CD4-positive, CD25-positive, alpha-beta regulatory T cell (primary cell): Measurements from ENCODE around the gene PIGN. TPM values are rescaled to one million over a fixed set of nuclear protein-coding genes. Genes with fewer than 3 reads are reported as not detected.

Source experiments
- ATAC-seq, 2 donors: fragments of 150-1000 bp; cut with Tn5 transposase; one replicate each; pipeline ENCODE4 v1.10.0; 2021; ENCODE audit warnings: low read depth in 2 of 2, moderate number of reproducible peaks in 2 of 2, moderate library complexity in 1 of 2
- DNase-seq, 3 donors: peaks; one replicate each; pipeline versions ENCODE4 v3.0.0 to v3.0.0-alpha.2; 2012 to 2022; ENCODE audit warnings: mixed read lengths in 1 of 3
- H3K27ac ChIP-seq: one replicate; pipeline ENCODE4 v1.7.0; 2013; ENCODE audit warnings: mild to moderate bottlenecking, low read length; ENCODE audit not compliant: insufficient read depth, poor library complexity, severe bottlenecking
- H3K27me3 ChIP-seq: one replicate; pipeline ENCODE4 v1.7.0; 2013; ENCODE audit warnings: low read length; ENCODE audit not compliant: control insufficient read depth, insufficient read depth
- H3K36me3 ChIP-seq: one replicate; pipeline ENCODE4 v1.7.0; 2013; ENCODE audit warnings: mild to moderate bottlenecking, low read length, moderate library complexity; ENCODE audit not compliant: control insufficient read depth, insufficient read depth
- H3K4me1 ChIP-seq: 2 replicates; pipeline ENCODE4 v1.7.0; 2013; ENCODE audit warnings: mild to moderate bottlenecking, low read length; ENCODE audit not compliant: insufficient read depth, control insufficient read depth, poor library complexity, severe bottlenecking
- H3K4me3 ChIP-seq: one replicate; pipeline ENCODE4 v1.7.0; 2013; ENCODE audit warnings: low read depth, mild to moderate bottlenecking, low read length, moderate library complexity
- H3K9me3 ChIP-seq, 2 experiments: 1 replicate in 1 of 2; 2 replicates in 1 of 2; pipeline ENCODE4 v1.7.0; 2013; ENCODE audit warnings: low read length in 2 of 2, mild to moderate bottlenecking in 1 of 2, moderate library complexity in 1 of 2; ENCODE audit not compliant: control insufficient read depth in 2 of 2
- H3K27ac Mint-ChIP-seq, 3 donors: one replicate each; pipeline ENCODE4 v1.8.0; 2020 to 2022; ENCODE audit warnings: mild to moderate bottlenecking in 3 of 3, mixed read lengths in 3 of 3, moderate library complexity in 2 of 3
- H3K27me3 Mint-ChIP-seq: one replicate; pipeline ENCODE4 v1.8.0; 2022; ENCODE audit warnings: mild to moderate bottlenecking, mixed read lengths
- H3K36me3 Mint-ChIP-seq: one replicate; pipeline ENCODE4 v1.8.0; 2020; ENCODE audit warnings: mixed read lengths
- H3K4me1 Mint-ChIP-seq, 4 donors: one replicate each; pipeline ENCODE4 v1.8.0; 2020 to 2022; ENCODE audit warnings: mixed read lengths in 4 of 4, mild to moderate bottlenecking in 1 of 4
- H3K4me3 Mint-ChIP-seq, 4 donors: one replicate each; pipeline ENCODE4 v1.8.0; 2020 to 2022; ENCODE audit warnings: mild to moderate bottlenecking in 4 of 4, mixed read lengths in 4 of 4, moderate library complexity in 3 of 4
- H3K9me3 Mint-ChIP-seq, 7 donors: one replicate each; pipeline ENCODE4 v1.8.0; 2020 to 2022; ENCODE audit warnings: mixed read lengths in 7 of 7, mild to moderate bottlenecking in 3 of 7, moderate library complexity in 2 of 7
- polyA plus RNA-seq, 4 donors: library from polyadenylated mRNA; unstranded; fragments of 300-500 nt; fragmentation: Illumina TruSeq; gene quantifications; one replicate each; pipeline ENCODE4 v1.2.3, GENCODE V29; 2021
- total RNA-seq: library from RNA; stranded (reverse); gene quantifications from one replicate; pipeline ENCODE4 v1.2.3, GENCODE V29; 2022

PIGN gene
- total and polyA plus RNA-seq, 5 donors from 2014 or later: 11.1 to 14.6 (median 12.0) TPM

GRCh38 chr18:62060820-62061219, 126.0 kb downstream of the PIGN start:
- Mint-ChIP-seq H3K4me3 (no peak overlapping the region), H3K9me3 (peaks cover 0 to 9% (median 1%) of the 10 kb centered on the region in 7 donors), H3K4me1 (peaks cover 0 to 4% (median 0%) of the 10 kb centered on the region in 4 donors), H3K36me3 (peaks cover 36% of the 10 kb centered on the region), H3K27me3 (no peaks in the 10 kb centered on the region), H3K27ac (no peak overlapping the region)
- Histone ChIP-seq H3K36me3 (peaks cover 2% of the 10 kb centered on the region), H3K27ac (no peak overlapping the region), H3K9me3 (no peaks in the 10 kb centered on the region), H3K4me1 (no peaks in the 10 kb centered on the region), H3K4me3 (no peak overlapping the region), H3K27me3 (no peaks in the 10 kb centered on the region)
- ATAC-seq: no peak
- DNase-seq: no peak

DNA sequence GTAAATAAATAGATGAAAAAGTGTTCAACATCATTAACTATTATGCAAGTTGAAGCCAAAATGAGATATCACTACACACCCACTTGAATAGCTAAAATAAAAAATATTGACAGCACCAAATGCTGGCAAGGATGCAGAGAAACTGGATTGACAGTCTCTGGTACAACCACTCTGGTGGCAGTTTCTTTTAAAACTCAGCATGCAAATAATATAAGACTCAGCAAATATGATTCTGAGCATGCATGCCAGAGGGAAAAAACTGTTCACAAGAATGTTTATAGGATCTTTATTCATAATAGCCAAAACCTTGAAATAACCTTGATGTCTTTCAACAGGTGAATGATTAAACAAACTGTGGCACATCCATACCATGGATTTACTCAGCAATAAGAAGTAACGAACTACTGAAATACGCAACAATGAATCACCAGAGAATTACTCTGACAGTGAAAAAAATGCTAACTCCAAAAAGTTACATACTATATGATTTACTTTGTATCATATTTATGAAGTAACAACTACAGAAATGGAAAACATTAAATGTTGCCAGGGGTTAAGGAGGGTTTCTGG, 131.8 kb downstream of the PIGN start:
- no peak overlapping the region for H3K27ac ChIP-seq
- Mint-ChIP-seq H3K27ac (no peak overlapping the region), H3K36me3 (peaks cover 26% of the 10 kb centered on the region), H3K4me3 (no peak overlapping the region), H3K4me1 (no peaks in the 10 kb centered on the region), H3K27me3 (no peaks in the 10 kb centered on the region), H3K9me3 (peaks cover 0 to 7% (median 2%) of the 10 kb centered on the region in 7 donors)
- no peak for ATAC-seq
- no peaks in the 10 kb centered on the region for H3K9me3 ChIP-seq
- H3K4me3 ChIP-seq: no peak overlapping the region
- no peak for DNase-seq
- no peaks in the 10 kb centered on the region for H3K27me3 ChIP-seq
- H3K4me1 ChIP-seq: no peaks in the 10 kb centered on the region
- H3K36me3 ChIP-seq: no peaks in the 10 kb centered on the region

- Histone ChIP-seq H3K36me3 (no peaks in the 10 kb centered on the region), H3K9me3 (no peaks in the 10 kb centered on the region), H3K4me3 (no peak overlapping the region), H3K27ac (no peak overlapping the region), H3K27me3 (no peaks in the 10 kb centered on the region), H3K4me1 (no peaks in the 10 kb centered on the region)
- no peaks in the 10 kb centered on the region for H3K4me1 Mint-ChIP-seq
- no peak for DNase-seq
- H3K36me3 Mint-ChIP-seq: peaks cover 36% of the 10 kb centered on the region
- no peaks in the 10 kb centered on the region for H3K27me3 Mint-ChIP-seq
- no peak overlapping the region for H3K27ac Mint-ChIP-seq
- peaks cover 0 to 12% (median 6%) of the 10 kb centered on the region in 7 donors for H3K9me3 Mint-ChIP-seq
- no peak for ATAC-seq
- H3K4me3 Mint-ChIP-seq: no peak overlapping the region
These were observed 138.6 kb downstream of the PIGN start for GRCh38 chr18:62048279-62048678.

DNA sequence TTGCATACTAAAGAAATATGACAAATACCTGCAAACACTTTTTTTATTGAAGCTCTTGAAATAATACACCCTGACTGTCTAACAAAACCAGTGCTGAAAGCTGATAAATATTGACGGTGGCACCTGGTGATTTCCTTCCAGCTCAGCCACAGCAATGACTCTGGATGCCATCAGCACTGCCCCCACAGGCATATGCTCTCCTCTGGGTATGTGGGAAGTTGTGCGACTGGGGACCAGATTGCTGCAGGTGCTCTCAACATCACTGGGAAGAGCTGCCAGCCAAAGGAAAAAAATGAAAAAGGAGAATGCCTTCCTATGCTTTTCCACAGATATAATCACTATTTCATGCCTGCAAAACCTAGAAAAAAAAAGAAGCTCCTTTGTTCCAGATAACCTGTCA, 141.5 kb downstream of the PIGN start:
- Mint-ChIP-seq H3K4me1 (no peaks in the 10 kb centered on the region), H3K4me3 (no peak overlapping the region)

DNA sequence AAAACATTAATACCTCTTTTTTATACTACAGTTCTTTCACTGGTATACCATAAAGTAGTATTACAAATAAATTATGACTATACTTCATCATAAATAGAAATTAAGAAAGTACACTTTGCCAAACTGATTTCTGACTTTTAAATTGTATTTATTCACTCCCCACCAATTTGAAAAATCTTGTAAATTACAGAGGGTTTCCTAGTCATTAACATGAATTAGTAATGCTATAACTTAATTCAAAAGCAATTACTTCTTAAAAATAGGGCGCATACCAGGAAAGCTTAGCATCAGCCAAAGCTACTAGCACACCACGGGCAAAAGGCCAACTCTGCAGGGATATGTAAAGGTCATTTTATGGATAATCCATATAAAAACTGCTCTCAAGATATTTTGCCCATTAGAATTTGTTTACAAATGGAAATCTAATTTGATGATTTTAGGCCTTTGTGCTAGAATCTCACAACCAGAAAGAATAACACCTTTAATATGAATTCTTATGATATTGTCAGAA, 142.3 kb downstream of the PIGN start:
- H3K36me3 ChIP-seq: no peaks in the 10 kb centered on the region

More for the DNA sequence above, 141.5 kb downstream of the PIGN start:
- H3K36me3 Mint-ChIP-seq: peaks cover 33% of the 10 kb centered on the region
- H3K9me3 ChIP-seq: no peaks in the 10 kb centered on the region
- no peak for DNase-seq
- H3K4me3 ChIP-seq: no peak overlapping the region
- H3K27ac ChIP-seq: no peak overlapping the region
- no peaks in the 10 kb centered on the region for H3K27me3 Mint-ChIP-seq
- ATAC-seq: no peak
- H3K27me3 ChIP-seq: no peaks in the 10 kb centered on the region
- no peak overlapping the region for H3K27ac Mint-ChIP-seq
- no peaks in the 10 kb centered on the region for H3K4me1 ChIP-seq
- peaks cover 0 to 10% (median 6%) of the 10 kb centered on the region in 7 donors for H3K9me3 Mint-ChIP-seq
- H3K36me3 ChIP-seq: no peaks in the 10 kb centered on the region

GRCh38 chr18:62037989-62038778, 148.7 kb downstream of the PIGN start:
- peaks cover 6% of the 10 kb centered on the region for H3K4me1 ChIP-seq
- H3K36me3 Mint-ChIP-seq: peaks cover 6% of the 10 kb centered on the region
- no peaks in the 10 kb centered on the region for H3K27me3 ChIP-seq
- no peak for ATAC-seq
- no peak overlapping the region for H3K27ac Mint-ChIP-seq
- H3K9me3 Mint-ChIP-seq: peaks cover 0 to 2% (median 0%) of the 10 kb centered on the region in 7 donors
- H3K9me3 ChIP-seq: no peaks in the 10 kb centered on the region
- no peak for DNase-seq
- no peak overlapping the region for H3K27ac ChIP-seq
- no peaks in the 10 kb centered on the region for H3K36me3 ChIP-seq
- H3K4me3 Mint-ChIP-seq: no peak overlapping the region
- H3K4me1 Mint-ChIP-seq: peaks cover 0 to 16% (median 15%) of the 10 kb centered on the region in 4 donors
- H3K27me3 Mint-ChIP-seq: no peaks in the 10 kb centered on the region
- H3K4me3 ChIP-seq: no peak overlapping the region

More for the DNA sequence above, 142.3 kb downstream of the PIGN start:
- H3K4me1 Mint-ChIP-seq: no peaks in the 10 kb centered on the region
- Histone ChIP-seq H3K27ac (no peak overlapping the region), H3K4me3 (no peak overlapping the region), H3K9me3 (no peaks in the 10 kb centered on the region), H3K4me1 (no peaks in the 10 kb centered on the region), H3K27me3 (no peaks in the 10 kb centered on the region)
- H3K27me3 Mint-ChIP-seq: no peaks in the 10 kb centered on the region
- H3K27ac Mint-ChIP-seq: no peak overlapping the region
- H3K4me3 Mint-ChIP-seq: no peak overlapping the region
- no peak for DNase-seq
- peaks cover 35% of the 10 kb centered on the region for H3K36me3 Mint-ChIP-seq
- H3K9me3 Mint-ChIP-seq: peaks cover 0 to 10% (median 6%) of the 10 kb centered on the region in 7 donors
- ATAC-seq: no peak

- ATAC-seq (no peak), DNase-seq (no peak)
- H3K27ac ChIP-seq: no peak overlapping the region
- no peaks in the 10 kb centered on the region for H3K36me3 ChIP-seq
- Mint-ChIP-seq H3K27me3 (no peaks in the 10 kb centered on the region), H3K27ac (no peak overlapping the region), H3K9me3 (peaks cover 0 to 2% (median 0%) of the 10 kb centered on the region in 7 donors), H3K4me1 (peaks cover 7 to 22% (median 21%) of the 10 kb centered on the region in 4 donors), H3K4me3 (no peak overlapping the region), H3K36me3 (peaks cover 3% of the 10 kb centered on the region)
- H3K27me3 ChIP-seq: no peaks in the 10 kb centered on the region
- H3K9me3 ChIP-seq: no peaks in the 10 kb centered on the region
- peaks cover 13% of the 10 kb centered on the region for H3K4me1 ChIP-seq
- no peak overlapping the region for H3K4me3 ChIP-seq
These were observed 149.7 kb downstream of the PIGN start for GRCh38 chr18:62037012-62037742.
